K562 (cell line): Measurements from ENCODE around the gene GJB4. TPM values are rescaled to one million over a fixed set of nuclear protein-coding genes. Genes with fewer than 3 reads are reported as not detected.

Experiments
- ATAC-seq: fragments of 200-7000 bp; cut with Tn5 transposase; 3 replicates; pipeline ENCODE4 v1.9.1; 2020; ENCODE audit warnings: moderate library complexity
- Bru-seq: library from RNA; stranded (reverse); fragments of 400-500 nt; gene quantifications from one replicate; lab custom pipeline; 2021; lab: Mats Ljungman, UMichigan
- BruChase-seq, 2 experiments: library from RNA; stranded (reverse); fragments of 400-500 nt; gene quantifications; one replicate each; lab custom pipeline; 2021; lab: Mats Ljungman, UMichigan
- BruUV-seq: library from RNA; stranded (reverse); fragments of 400-500 nt; replicated peaks from 2 replicates; lab custom pipeline; 2021; lab: Mats Ljungman, UMichigan
- CTCF ChIA-PET: fragments of 300-600 bp; formaldehyde crosslinking; extraction: SDS; loops from one replicate; lab custom pipeline; 2021; ENCODE audit warnings: low intra/inter-chr PET ratio; lab: Yijun Ruan, JAX
- POLR2A ChIA-PET: fragments of 300-600, 350-650 bp; sonication (Branson Sonifier 250); formaldehyde crosslinking; extraction: SDS; loops from one replicate; lab custom pipeline; 2021; ENCODE audit warnings: antibody characterized with exemption, inconsistent platforms; lab: Yijun Ruan, JAX
- DNase-seq, 4 experiments: peaks; one replicate each; pipeline versions ENCODE4 v3.0.0 to v3.0.0-alpha.2; 2011 to 2018; ENCODE audit warnings: low spot score in 3 of 4, mixed read lengths in 3 of 4; ENCODE audit errors: extremely low read depth in 1 of 4
- FAIRE-seq: peaks from 2 replicates; lab custom pipeline; 2011; peaks lifted over from hg19 to GRCh38; lab: Jason Lieb, UNC
- H2AFZ ChIP-seq: 2 replicates; pipeline ENCODE4 v1.6.0; 2011; ENCODE audit warnings: low read depth, low read length, control low read depth, inconsistent platforms
- H3K27ac ChIP-seq: fragments of 200-600 bp; 3 replicates; pipeline ENCODE4 v1.8.0; 2011; ENCODE audit warnings: low read depth, mild to moderate bottlenecking, control low read depth, inconsistent platforms, low read length, moderate library complexity, mixed read lengths; ENCODE audit errors: extremely low read depth
- H3K27me3 ChIP-seq, 2 experiments: fragments of 300-600 bp in 1 of 2; 2 replicates in 1 of 2; 3 replicates in 1 of 2; pipeline versions ENCODE4 v1.6.0 to v1.8.0; 2011; ENCODE audit warnings: inconsistent platforms in 2 of 2, low read length in 2 of 2, mild to moderate bottlenecking in 1 of 2, mixed read lengths in 1 of 2, moderate library complexity in 1 of 2; ENCODE audit not compliant: control insufficient read depth in 2 of 2, insufficient read depth in 2 of 2
- H3K36me3 ChIP-seq: fragments of 300-600 bp; 3 replicates; pipeline ENCODE4 v1.8.0; 2011; ENCODE audit warnings: mild to moderate bottlenecking, low read length, inconsistent platforms; ENCODE audit not compliant: control insufficient read depth, insufficient read depth
- H3K4me1 ChIP-seq, 2 experiments: fragments of 200-600 bp in 1 of 2; replicated peaks in 1 of 2; 2 replicates in 1 of 2; 3 replicates in 1 of 2; pipeline versions ENCODE4 v1.5.1 to v1.8.0; 2011; ENCODE audit warnings: inconsistent platforms in 2 of 2, low read length in 2 of 2, mild to moderate bottlenecking in 1 of 2, mixed read lengths in 1 of 2, moderate library complexity in 1 of 2; ENCODE audit not compliant: control insufficient read depth in 2 of 2, insufficient read depth in 2 of 2
- H3K4me2 ChIP-seq: 2 replicates; pipeline ENCODE4 v1.6.1; 2011; ENCODE audit warnings: low read length, control low read depth, inconsistent platforms, mixed read lengths; ENCODE audit not compliant: insufficient read depth
- H3K4me3 ChIP-seq: fragments of 200-600 bp; sonication (generic), shearing (Covaris generic); 2 replicates; pipeline ENCODE4 v1.5.1; 2016; ENCODE audit warnings: control low read depth, inconsistent platforms
- H3K79me2 ChIP-seq: fragments of 200-600 bp; 3 replicates; pipeline ENCODE4 v1.8.0; 2011; ENCODE audit warnings: low read length, inconsistent platforms; ENCODE audit not compliant: control insufficient read depth, insufficient read depth
- H3K9ac ChIP-seq, 2 experiments: 2 replicates each; pipeline versions ENCODE4 v1.6.0 to v1.6.1; 2011; ENCODE audit warnings: low read depth in 2 of 2, low read length in 2 of 2, control low read depth in 1 of 2, inconsistent platforms in 1 of 2, mild to moderate bottlenecking in 1 of 2, mixed read lengths in 1 of 2; ENCODE audit not compliant: insufficient read depth in 1 of 2
- H3K9me1 ChIP-seq: one replicate; pipeline ENCODE4 v1.6.0; 2011; ENCODE audit warnings: inconsistent platforms, mild to moderate bottlenecking, low read length, moderate library complexity; ENCODE audit not compliant: control insufficient read depth, insufficient read depth
- H3K9me3 ChIP-seq: replicated peaks from 2 replicates; pipeline ENCODE4 v1.5.1; 2011; ENCODE audit warnings: low read depth, low read length, inconsistent platforms; ENCODE audit not compliant: control insufficient read depth, insufficient read depth
- H4K20me1 ChIP-seq: replicated peaks from 2 replicates; pipeline ENCODE4 v1.6.1; 2011; ENCODE audit warnings: low read length, inconsistent platforms, mixed read lengths; ENCODE audit not compliant: control insufficient read depth, insufficient read depth
- ARNT ChIP-seq, 2 experiments: fragments of 450-650 bp; IDR thresholded peaks; 2 replicates each; pipeline ENCODE4 v1.6.1; 2016; ENCODE audit warnings: mild to moderate bottlenecking in 1 of 2
- ELK1 ChIP-seq: sonication (generic); formaldehyde crosslinking; IDR thresholded peaks from 2 replicates; pipeline ENCODE4 v1.8.1; 2022; ENCODE audit warnings: missing genetic modification reagents
- FOXA3 ChIP-seq, 2 experiments: fragments of 450-650 bp in 1 of 2; sonication (generic) in 1 of 2; formaldehyde crosslinking; IDR thresholded peaks in 1 of 2; conservative IDR thresholded peaks in 1 of 2; 2 replicates each; pipeline versions ENCODE4 v1.4.0 to v1.8.0; 2020 to 2022; ENCODE audit warnings: mild to moderate bottlenecking in 2 of 2, missing genetic modification reagents in 1 of 2
- HOXB6 ChIP-seq: fragments of 250-450 bp; sonication (Bioruptor Pico); IDR thresholded peaks from 2 replicates; pipeline ENCODE4 v1.5.1; 2022; ENCODE audit warnings: mild to moderate bottlenecking, borderline replicate concordance
- LEF1 ChIP-seq: fragments of 450-650 bp; IDR thresholded peaks from 2 replicates; pipeline ENCODE4 v1.6.1; 2016; ENCODE audit warnings: mild to moderate bottlenecking
- NFXL1 ChIP-seq: fragments of 450-650 bp; formaldehyde crosslinking; IDR thresholded peaks from 2 replicates; pipeline ENCODE4 v1.4.0; 2021; ENCODE audit warnings: mild to moderate bottlenecking
- RUNX1 ChIP-seq: sonication (generic); IDR thresholded peaks from 2 replicates; pipeline ENCODE4 v1.6.1; 2016; ENCODE audit warnings: antibody characterized with exemption, low read depth
- ZNF143 ChIP-seq: sonication (generic); formaldehyde crosslinking; IDR thresholded peaks from 2 replicates; pipeline ENCODE4 v1.9.0; 2022; ENCODE audit warnings: mild to moderate bottlenecking, missing genetic modification reagents
- ZNF695 ChIP-seq: fragments of 450-650 bp; formaldehyde crosslinking; IDR thresholded peaks from 2 replicates; pipeline ENCODE4 v1.4.0; 2020; ENCODE audit warnings: mild to moderate bottlenecking, moderate library complexity
- WGBS: fragments of 100-300 bp; shearing (Covaris generic); methylation state at CpG from one replicate; pipeline ENCODE4 v1.1.6; 2016; ENCODE audit warnings: low coverage, mixed read lengths; ENCODE audit not compliant: insufficient coverage; ENCODE audit errors: missing lambda C conversion rate; 5-methylcytosine and 5-hydroxymethylcytosine counted together
- in situ Hi-C: fragments of 300-500 bp; cut with MboI; formaldehyde crosslinking; loops from 4 replicates; pipeline ENCODE4 v1.15.0; 2018; ENCODE audit warnings: inconsistent platforms, mixed read lengths
- intact Hi-C: fragments of 100-400 bp; cut with micrococcal nuclease; formaldehyde crosslinking; loops from 2 replicates; pipeline ENCODE4 v1.14.2; 2022
- long read RNA-seq, 3 experiments: library from polyadenylated mRNA in 2 of 3; library from RNA in 1 of 3; unstranded in 2 of 3; stranded (forward) in 1 of 3; transcript quantifications; one replicate each; pipeline ENCODE4 v2.0.0, GENCODE V29; 2019 to 2022
- polyA minus RNA-seq, 3 experiments: library from RNA; depleted of rRNA, polyadenylated mRNA; stranded (reverse); fragments of >200 nt; gene quantifications; 2 replicates each; pipeline ENCODE4 v1.2.3, GENCODE V29; 2011
- polyA plus RNA-seq, 8 experiments: library from polyadenylated mRNA; depleted of rRNA in 4 of 8; stranded (reverse) in 5 of 8; unstranded in 3 of 8; fragments of >200 nt; fragmentation: Nextera tagmentation in 2 of 8; fragmentation: Illumina TruSeq in 1 of 8; extraction: Ambion mirVana in 2 of 8; extraction: Trizol in 1 of 8; gene quantifications; 2 replicates each; pipeline versions ENCODE4 v1.2.1 to v1.2.3, GENCODE V29; 2011 to 2014; ENCODE audit warnings: inconsistent platforms in 1 of 8, missing spikeins in 1 of 8
- total RNA-seq, 7 experiments: library from RNA; depleted of rRNA in 6 of 7; stranded (reverse); fragments of >200 nt in 6 of 7; fragmentation: Illumina TruSeq in 2 of 7; extraction: Trizol in 2 of 7; gene quantifications; 2 replicates each; pipeline versions ENCODE4 v1.2.1 to v1.2.3, GENCODE V29; 2011 to 2021; ENCODE audit warnings: low replicate concordance in 1 of 7
- TF ChIP-seq, protein P1 (sequence below), 3 experiments: fragments of 200-800 bp in 1 of 3; sonication (Bioruptor generic) in 1 of 3; sonication (generic) in 1 of 3; formaldehyde crosslinking in 1 of 3; IDR thresholded peaks; 2 replicates each; pipeline versions ENCODE4 v1.6.1 to v1.8.0; 2016 to 2022; ENCODE audit warnings: mild to moderate bottlenecking in 2 of 3, missing compliant biosample characterization in 2 of 3, missing genetic modification characterization in 2 of 3, missing genetic modification reagents in 1 of 3

GJB4 gene
- total RNA-seq (2011; cell fraction: chromatin; rRNA removed; ENCODE audit: low replicate concordance): not detected in 2 replicates
- total RNA-seq (2011; cell fraction: nucleolus; rRNA removed): not detected in 2 replicates
- not detected in 2 replicates for total RNA-seq (2011; cell fraction: nucleoplasm; rRNA removed)
- total RNA-seq (2014; rRNA removed) (not detected in 2 replicates), total RNA-seq (2014; rRNA removed; fragmentation: Illumina TruSeq; extraction: Trizol) (not detected in 2 replicates), total RNA-seq (2015; rRNA removed; fragmentation: Illumina TruSeq; extraction: Trizol) (not detected in 2 replicates), total RNA-seq (2021) (not detected in 2 replicates), polyA plus RNA-seq (2011; rRNA removed) (0.03 TPM in 1 of 2 replicates, not detected in the other), polyA plus RNA-seq (2014; fragmentation: Illumina TruSeq; extraction: Trizol) (not detected in 2 replicates), polyA plus RNA-seq (2014; fragmentation: Nextera tagmentation; extraction: Ambion mirVana) (not detected), polyA plus RNA-seq (2014; rRNA removed) (not detected in 2 replicates), polyA minus RNA-seq (2011; rRNA and poly(A)+ RNA removed) (not detected in 2 replicates), Bru-seq, nascent RNA (not detected), BruChase-seq, experiment 1, labeled RNA remaining after a 2-hour chase (not detected), BruChase-seq, experiment 2, labeled RNA remaining after a 6-hour chase (not detected)
- not detected in 2 replicates for polyA plus RNA-seq (2011; cell fraction: cytosol; rRNA removed)
- not detected in 2 replicates for polyA plus RNA-seq (2011; cell fraction: nucleus; rRNA removed)
- 0.03 TPM in 1 of 2 replicates, not detected in the other for polyA plus RNA-seq (2012)
- not detected in 2 replicates for polyA minus RNA-seq (2011; cell fraction: cytosol; rRNA and poly(A)+ RNA removed)
- not detected in 2 replicates for polyA minus RNA-seq (2011; cell fraction: nucleus; rRNA and poly(A)+ RNA removed)
- long read RNA-seq, experiment 1: 0 reads
- long read RNA-seq, experiment 2: 0 reads
- long read RNA-seq, experiment 3: 0 reads

- no peak within 1 kb of the TSS for H3K4me2 ChIP-seq
- DNase-seq (no peak), FAIRE-seq (no peak), ATAC-seq (peak; percentile 22; the same call in 2 of the 3 replicates)
- no peaks in the 10 kb centered on the region for H3K9me1 ChIP-seq
- TF ChIP-seq FOXA3 (CRISPR knock-in tag; conservative IDR thresholded peaks at IDR 0.05 in 1 of 2, IDR thresholded peaks at IDR 0.05 in 1 of 2): no peak
- no peak for TF ChIP-seq ZNF695 (CRISPR knock-in tag)
- TF ChIP-seq, protein P1, sequence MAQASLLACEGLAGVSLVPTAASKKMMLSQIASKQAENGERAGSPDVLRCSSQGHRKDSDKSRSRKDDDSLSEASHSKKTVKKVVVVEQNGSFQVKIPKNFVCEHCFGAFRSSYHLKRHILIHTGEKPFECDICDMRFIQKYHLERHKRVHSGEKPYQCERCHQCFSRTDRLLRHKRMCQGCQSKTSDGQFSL (CRISPR knock-in tag; IDR thresholded peaks at IDR 0.05): no peak
- TF ChIP-seq, protein P1 (tag; IDR thresholded peaks at IDR 0.05): no peak
- TF ChIP-seq HOXB6 (CRISPR knock-in tag): no peak
- TF ChIP-seq ELK1 (CRISPR knock-in tag): no peak
- TF ChIP-seq LEF1: no peak
- no peak for TF ChIP-seq RUNX1
- TF ChIP-seq ZNF143: no peak
- TF ChIP-seq NFXL1 (CRISPR knock-in tag): no peak
- no peak for TF ChIP-seq ARNT (IDR thresholded peaks at IDR 0.05)
- H2AFZ ChIP-seq: no peak within 1 kb of the TSS
- in situ Hi-C loops (no loop called here), intact Hi-C loops (no loop called here)
- no TSS peak for BruUV-seq
- no peaks in the 10 kb centered on the region for H3K79me2 ChIP-seq
- ChIA-PET POLR2A (interaction anchor here (1.1 kb wide), 1 partner anchor 10 kb away, joined by 4 read pairs; no protein-coding TSS in a partner anchor), CTCF (no interaction called here)
- H3K27me3 ChIP-seq: peaks cover 37 to 68% of the 10 kb centered on the region in 2 experiments; a peak in 4 of 5 replicates
- peaks cover 5% of the 10 kb centered on the region for H4K20me1 ChIP-seq
- no peaks in the 10 kb centered on the region for H3K9me3 ChIP-seq
- H3K4me3 ChIP-seq: no peak within 1 kb of the TSS
- 2% methylated on average over 10 of the region's 10 CpGs for WGBS
- H3K27ac ChIP-seq: no peak within 1 kb of the TSS
- peaks cover 0 to 4% of the 10 kb centered on the region in 2 experiments; a peak in 1 of 5 replicates for H3K4me1 ChIP-seq
- no peaks in the 10 kb centered on the region for H3K36me3 ChIP-seq
- H3K9ac ChIP-seq: no peak within 1 kb of the TSS
These were observed at the start of gene GJB4 for GRCh38 chr1:34759503-34760357. Gene GJB4 (plus strand): TSS chr1:34759740. CDS start chr1:34761255, 1,515 bp downstream.
